ENCODE measurements around the gene STX8.
"Not testable (repeated sequence)": the region's sequence is repeated elsewhere in the genome, so short reads cannot be mapped to it uniquely, and the experiment has no call there.

STX8 gene

GRCh38 chr17:9575381-9576101 lies at the start of gene STX8:
STX8 (minus strand) TSS chr17:9575820; CDS start chr17:9575808, 12 bp downstream.
- peak; percentile 92 for DNase-seq

GRCh38 chr17:9622961-9623360 lies 47.3 kb upstream of the STX8 start:
- no peak for DNase-seq

- no peak for DNase-seq
These were observed 39.9 kb upstream of the STX8 start for GRCh38 chr17:9615486-9615885.

GRCh38 chr17:9612006-9612405 lies 36.4 kb upstream of the STX8 start:
- no peak for DNase-seq

GRCh38 chr17:9611557-9611956 lies 35.9 kb upstream of the STX8 start:
- DNase-seq = no peak

GRCh38 chr17:9607058-9607457 lies 31.4 kb upstream of the STX8 start:
- not testable (repeated sequence) for DNase-seq

- DNase-seq = no peak
These were observed 30.8 kb upstream of the STX8 start for GRCh38 chr17:9606453-9606852.

- not testable (repeated sequence) for DNase-seq
These were observed 29.0 kb upstream of the STX8 start for GRCh38 chr17:9604583-9604982.

- DNase-seq = no peak
These were observed 23.0 kb upstream of the STX8 start for GRCh38 chr17:9598661-9599060.

- DNase-seq = not testable (repeated sequence)
These were observed 22.0 kb upstream of the STX8 start for GRCh38 chr17:9597638-9598037.

- DNase-seq = no peak
These were observed 18.4 kb upstream of the STX8 start for GRCh38 chr17:9594065-9594464.

- DNase-seq = no peak
These were observed 12.5 kb upstream of the STX8 start for GRCh38 chr17:9587969-9588656.

- no peak for DNase-seq
These were observed 1.7 kb upstream of the STX8 start for GRCh38 chr17:9577373-9577709.

GRCh38 chr17:9576521-9577372 lies 1.1 kb upstream of the STX8 start, which contains the start of gene CFAP52:
CFAP52 (plus strand) TSS chr17:9576642; CDS start chr17:9576696, 54 bp downstream.
- peak; percentile 88 for DNase-seq

- DNase-seq = no peak
These were observed 4.4 kb downstream of the STX8 start for GRCh38 chr17:9571201-9571600.

GRCh38 chr17:9568957-9569588 lies 6.5 kb downstream of the STX8 start:
- DNase-seq = no peak

- no peak for DNase-seq
These were observed 7.6 kb downstream of the STX8 start for GRCh38 chr17:9568004-9568403.

GRCh38 chr17:9566739-9567138 lies 8.9 kb downstream of the STX8 start:
- DNase-seq = not testable (repeated sequence)

- DNase-seq = peak; percentile 34
These were observed 9.6 kb downstream of the STX8 start for GRCh38 chr17:9566067-9566466.

- no peak for DNase-seq
These were observed 11.5 kb downstream of the STX8 start for GRCh38 chr17:9564104-9564503.

- no peak for DNase-seq
These were observed 17.8 kb downstream of the STX8 start for GRCh38 chr17:9557857-9558256.

GRCh38 chr17:9557161-9557755 lies 18.4 kb downstream of the STX8 start:
- no peak for DNase-seq

- DNase-seq = peak; percentile 83
These were observed 20.9 kb downstream of the STX8 start for GRCh38 chr17:9554715-9555114.

Measured in hematopoietic multipotent progenitor cell treated with erythropoietin and hydrocortisone succinate and interleukin-3 and kit ligand, for 4 days (in vitro differentiated cells).